Measurements from ENCODE around the gene AUTS2.

Gene AUTS2

DNA sequence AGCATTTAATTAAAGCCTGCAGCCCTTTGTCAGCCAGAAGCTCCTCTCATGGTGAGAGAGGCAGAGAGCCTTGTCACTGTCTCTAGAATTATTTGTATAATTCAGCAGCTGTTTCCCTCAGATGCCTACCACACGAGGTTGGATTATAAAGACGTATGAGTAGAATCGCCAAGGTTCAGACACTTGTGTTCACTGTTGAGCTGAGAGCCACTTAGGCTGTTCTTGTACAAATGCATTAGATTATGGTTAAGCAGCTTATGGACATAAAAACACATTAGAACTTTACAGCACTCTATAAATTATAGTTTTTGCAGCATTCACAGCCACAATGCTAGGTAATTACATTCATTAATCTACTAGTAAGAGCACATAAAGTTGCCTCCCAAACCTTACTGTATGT is 282.6 kb downstream of the AUTS2 start:
- peak; percentile 61 for DNase-seq (ENCODE audit: low read depth)
- no peak overlapping the region for H3K4me3 ChIP-seq (ENCODE audit: low read length)
- TF ChIP-seq, protein P1, sequence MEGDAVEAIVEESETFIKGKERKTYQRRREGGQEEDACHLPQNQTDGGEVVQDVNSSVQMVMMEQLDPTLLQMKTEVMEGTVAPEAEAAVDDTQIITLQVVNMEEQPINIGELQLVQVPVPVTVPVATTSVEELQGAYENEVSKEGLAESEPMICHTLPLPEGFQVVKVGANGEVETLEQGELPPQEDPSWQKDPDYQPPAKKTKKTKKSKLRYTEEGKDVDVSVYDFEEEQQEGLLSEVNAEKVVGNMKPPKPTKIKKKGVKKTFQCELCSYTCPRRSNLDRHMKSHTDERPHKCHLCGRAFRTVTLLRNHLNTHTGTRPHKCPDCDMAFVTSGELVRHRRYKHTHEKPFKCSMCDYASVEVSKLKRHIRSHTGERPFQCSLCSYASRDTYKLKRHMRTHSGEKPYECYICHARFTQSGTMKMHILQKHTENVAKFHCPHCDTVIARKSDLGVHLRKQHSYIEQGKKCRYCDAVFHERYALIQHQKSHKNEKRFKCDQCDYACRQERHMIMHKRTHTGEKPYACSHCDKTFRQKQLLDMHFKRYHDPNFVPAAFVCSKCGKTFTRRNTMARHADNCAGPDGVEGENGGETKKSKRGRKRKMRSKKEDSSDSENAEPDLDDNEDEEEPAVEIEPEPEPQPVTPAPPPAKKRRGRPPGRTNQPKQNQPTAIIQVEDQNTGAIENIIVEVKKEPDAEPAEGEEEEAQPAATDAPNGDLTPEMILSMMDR (conservative IDR thresholded peaks at IDR 0.05; ENCODE audit: low read depth, low read length), result no peak

DNA sequence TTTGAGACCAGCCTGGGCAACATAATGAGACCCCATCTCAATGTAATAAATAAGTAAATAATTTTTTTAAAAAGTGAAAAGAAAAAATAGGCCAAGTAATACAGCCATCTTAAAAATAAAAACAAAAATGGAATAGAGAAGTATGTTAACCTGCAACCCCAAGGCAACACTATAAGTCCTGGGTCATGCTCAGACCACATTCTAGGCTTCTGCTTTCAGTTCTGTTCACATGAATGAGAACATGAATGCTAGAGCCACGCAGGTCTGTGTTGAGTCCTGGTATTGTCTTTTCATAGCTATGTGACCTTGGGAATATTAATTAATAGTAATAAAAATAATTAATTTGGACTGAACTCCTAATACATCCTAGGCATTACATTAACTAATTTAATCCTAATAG is 284.0 kb downstream of the AUTS2 start:
- DNase-seq (ENCODE audit: low read depth), result no peak
- TF ChIP-seq, protein P1 (conservative IDR thresholded peaks at IDR 0.05; ENCODE audit: low read depth, low read length), result no peak
- H3K4me3 ChIP-seq (ENCODE audit: low read length), result no peak overlapping the region

DNA sequence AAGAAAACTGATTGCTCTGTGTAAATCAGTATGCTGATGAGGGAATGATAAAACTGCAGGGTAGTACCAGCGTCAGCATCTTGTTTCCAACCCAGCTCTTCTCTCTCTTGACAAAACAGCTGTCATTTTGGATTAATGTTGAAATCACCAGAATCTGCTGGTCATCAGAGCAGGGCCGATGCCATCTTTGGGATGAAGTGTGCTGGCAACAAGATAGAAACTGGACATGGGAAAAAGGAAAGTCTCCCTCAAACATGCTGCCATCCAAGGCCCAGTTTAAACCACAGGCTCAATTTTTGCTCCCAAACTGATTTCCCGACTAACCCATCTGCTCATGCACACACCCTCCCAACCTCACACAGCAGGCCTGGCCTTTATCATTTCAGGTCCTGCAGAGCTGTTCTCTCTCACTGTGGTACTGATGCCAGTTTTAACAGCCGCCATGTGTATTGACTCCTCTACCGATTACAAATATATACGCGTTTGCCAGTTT is 285.2 kb downstream of the AUTS2 start:
- no peak overlapping the region for H3K4me3 ChIP-seq (ENCODE audit: low read length)
- no peak for DNase-seq (ENCODE audit: low read depth)
- TF ChIP-seq, protein P1 (conservative IDR thresholded peaks at IDR 0.05; ENCODE audit: low read depth, low read length), result no peak

DNA sequence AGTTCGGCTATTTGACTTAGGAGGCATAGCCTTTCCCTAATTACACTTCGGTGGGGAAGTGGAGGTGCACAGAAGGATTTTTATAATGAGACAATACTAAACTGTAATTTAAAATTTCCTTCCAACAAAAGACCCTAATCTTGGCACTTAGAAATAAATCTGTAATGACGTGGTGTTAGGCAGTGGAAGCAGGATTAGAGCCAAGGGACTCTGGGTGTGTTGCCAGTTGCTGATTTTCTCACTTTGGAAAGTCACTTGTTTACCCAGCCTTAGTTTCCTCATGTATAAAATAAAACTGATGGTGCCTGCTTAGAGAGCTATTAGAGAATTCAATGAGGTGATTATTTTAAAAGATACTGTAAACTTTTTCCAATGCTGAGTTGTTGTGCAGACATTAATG is 287.2 kb downstream of the AUTS2 start:
- DNase-seq (ENCODE audit: low read depth), result peak; percentile 62
- TF ChIP-seq, protein P1 (conservative IDR thresholded peaks at IDR 0.05; ENCODE audit: low read depth, low read length), result no peak
- H3K4me3 ChIP-seq (ENCODE audit: low read length), result no peak overlapping the region

DNA sequence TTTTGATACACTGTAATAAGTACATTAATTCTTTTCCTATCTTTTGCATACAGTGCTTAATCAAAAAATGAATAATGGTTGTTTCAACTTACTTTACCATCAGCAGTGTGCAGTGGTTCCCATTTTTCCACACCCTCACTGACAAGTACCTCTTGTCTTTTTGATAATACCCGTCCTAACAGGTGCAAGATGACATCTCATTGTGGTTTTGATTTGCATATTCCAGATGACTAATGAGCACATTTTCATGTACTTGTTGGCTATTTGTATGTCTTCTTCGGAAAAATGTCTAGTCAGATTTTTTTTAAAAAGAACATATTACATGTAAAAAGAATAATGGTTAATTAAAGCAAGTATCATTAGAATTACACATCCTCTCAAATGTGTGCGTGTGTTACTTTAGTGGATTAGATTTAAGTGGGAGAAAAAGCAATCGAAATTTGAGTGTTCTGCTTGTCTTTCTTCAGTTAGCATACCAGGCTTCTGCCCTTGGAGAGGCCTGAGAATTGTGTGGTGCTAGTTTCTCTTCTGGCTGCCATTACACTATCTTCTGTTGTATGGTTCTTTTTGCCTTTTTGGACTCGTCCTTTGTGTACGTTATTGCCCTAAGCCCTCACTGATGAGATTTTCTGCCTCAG is 291.2 kb downstream of the AUTS2 start:
- TF ChIP-seq, protein P1 (conservative IDR thresholded peaks at IDR 0.05; ENCODE audit: low read depth, low read length), result no peak
- H3K4me3 ChIP-seq (ENCODE audit: low read length), result no peak overlapping the region
- no peak for DNase-seq (ENCODE audit: low read depth)

DNA sequence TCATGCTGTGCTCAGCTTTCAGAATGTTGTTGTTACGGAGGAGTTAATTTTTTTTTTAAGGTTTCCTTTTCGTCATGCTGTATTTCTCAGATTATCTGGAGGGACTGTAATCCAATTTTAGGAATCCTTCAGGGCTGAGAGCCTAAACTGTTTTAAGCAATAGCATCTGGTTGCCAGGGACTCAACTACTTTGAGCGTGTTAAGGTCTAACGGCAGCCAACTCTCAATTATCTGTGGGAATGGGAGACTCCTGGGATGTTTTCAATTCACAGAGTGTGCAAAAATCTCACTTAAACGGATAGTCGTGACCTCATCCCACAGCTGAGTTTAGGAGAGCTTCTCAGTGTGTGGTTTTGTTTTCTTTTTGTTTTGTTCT is 291.7 kb downstream of the AUTS2 start:
- no peak overlapping the region for H3K4me3 ChIP-seq (ENCODE audit: low read length)
- TF ChIP-seq, protein P1 (conservative IDR thresholded peaks at IDR 0.05; ENCODE audit: low read depth, low read length), result no peak
- no peak for DNase-seq (ENCODE audit: low read depth)

DNA sequence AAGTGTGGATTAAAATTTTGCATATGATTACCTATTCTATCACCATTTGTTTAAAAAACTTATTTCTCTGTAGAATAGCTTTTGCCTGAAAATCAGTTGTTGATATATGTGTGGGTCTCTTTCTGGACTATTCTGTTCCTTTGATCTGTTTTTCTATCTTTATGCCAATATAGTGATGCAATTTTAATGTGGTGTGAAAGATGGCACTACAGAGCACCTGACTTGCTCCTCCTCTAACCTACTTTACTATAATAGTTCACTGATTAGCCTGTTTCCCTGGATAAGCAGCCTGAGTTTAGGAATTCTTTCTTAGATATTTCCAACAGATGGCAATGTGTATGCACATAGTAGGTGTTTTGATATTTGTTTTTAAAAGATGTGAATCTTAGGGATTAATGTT is 294.5 kb downstream of the AUTS2 start:
- H3K4me3 ChIP-seq (ENCODE audit: low read length), result no peak overlapping the region
- DNase-seq (ENCODE audit: low read depth), result no peak
- TF ChIP-seq, protein P1 (conservative IDR thresholded peaks at IDR 0.05; ENCODE audit: low read depth, low read length), result no peak
